ENCODE measurements around the gene SCFD2.

DNA sequence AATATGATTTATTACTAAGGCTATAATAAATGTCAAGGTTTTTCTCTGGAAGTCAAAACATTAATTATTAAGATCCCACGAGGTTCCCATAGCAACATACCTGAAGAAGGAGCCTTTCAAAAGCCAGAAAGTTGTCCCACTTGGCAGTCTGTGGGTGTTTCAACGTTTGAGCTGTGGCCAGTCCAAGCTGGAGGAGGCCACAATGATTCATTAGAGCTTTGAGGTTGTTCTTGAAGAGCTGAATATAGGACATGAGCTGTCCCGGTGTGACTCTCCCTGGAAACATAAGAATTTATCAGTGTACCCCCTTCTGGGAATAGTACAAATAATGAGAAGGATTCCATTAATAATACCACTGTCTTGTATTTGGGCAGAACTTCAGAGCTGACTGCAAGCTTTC is 92.1 kb downstream of the SCFD2 start:
- TF ChIP-seq GATA2 (IDR thresholded peaks at IDR 0.05; ENCODE audit: low read depth, low read length): no peak
- TF ChIP-seq GATA3 (IDR thresholded peaks at IDR 0.05; ENCODE audit: low read depth, low read length): no peak

Measured in SH-SY5Y (cell line).